GM10248 (cell line): ENCODE measurements around the gene LMF1.
"Not testable (repeated sequence)": the region's sequence is repeated elsewhere in the genome, so short reads cannot be mapped to it uniquely, and the experiment has no call there.

Source experiments
- CTCF ChIA-PET: fragments of 300-600 bp; sonication (Branson Sonifier 250); formaldehyde crosslinking; extraction: SDS; loops from one replicate; lab custom pipeline; 2021; ENCODE audit warnings: antibody characterized with exemption; lab: Yijun Ruan, JAX
- POLR2A ChIA-PET: fragments of 350-650 bp; sonication (Branson Sonifier 250); formaldehyde crosslinking; extraction: SDS; loops from one replicate; lab custom pipeline; 2020; ENCODE audit warnings: antibody characterized with exemption; lab: Yijun Ruan, JAX
- DNase-seq: peaks from one replicate; pipeline ENCODE4 v3.0.0; 2012; ENCODE audit errors: extremely low spot score
- TF ChIP-seq, protein P1 (sequence below): IDR thresholded peaks from 2 replicates; pipeline ENCODE4 v1.5.1; 2012; ENCODE audit warnings: mild to moderate bottlenecking, low read depth; ENCODE audit errors: extremely low read depth, missing control alignments, control extremely low read depth

Gene LMF1

DNA sequence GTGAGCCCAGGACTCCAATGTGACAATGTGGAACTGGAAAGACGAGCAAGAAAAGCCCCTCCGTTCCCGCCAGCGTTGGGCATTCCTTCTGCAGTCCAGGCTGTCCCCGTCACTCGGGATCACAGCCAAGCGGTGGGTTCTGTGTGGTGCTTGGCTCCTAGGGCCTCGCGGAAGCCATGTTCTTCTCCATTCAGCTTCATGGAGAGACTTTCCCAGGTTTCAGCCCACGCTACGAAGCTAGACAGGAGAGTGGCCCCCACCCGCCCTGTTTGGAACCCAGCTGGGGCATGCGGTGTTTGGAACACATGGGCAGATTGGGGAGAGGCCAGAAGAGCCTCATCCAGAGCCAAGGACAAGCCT, 5.8 kb downstream of the LMF1 start:
- TF ChIP-seq, protein P1, sequence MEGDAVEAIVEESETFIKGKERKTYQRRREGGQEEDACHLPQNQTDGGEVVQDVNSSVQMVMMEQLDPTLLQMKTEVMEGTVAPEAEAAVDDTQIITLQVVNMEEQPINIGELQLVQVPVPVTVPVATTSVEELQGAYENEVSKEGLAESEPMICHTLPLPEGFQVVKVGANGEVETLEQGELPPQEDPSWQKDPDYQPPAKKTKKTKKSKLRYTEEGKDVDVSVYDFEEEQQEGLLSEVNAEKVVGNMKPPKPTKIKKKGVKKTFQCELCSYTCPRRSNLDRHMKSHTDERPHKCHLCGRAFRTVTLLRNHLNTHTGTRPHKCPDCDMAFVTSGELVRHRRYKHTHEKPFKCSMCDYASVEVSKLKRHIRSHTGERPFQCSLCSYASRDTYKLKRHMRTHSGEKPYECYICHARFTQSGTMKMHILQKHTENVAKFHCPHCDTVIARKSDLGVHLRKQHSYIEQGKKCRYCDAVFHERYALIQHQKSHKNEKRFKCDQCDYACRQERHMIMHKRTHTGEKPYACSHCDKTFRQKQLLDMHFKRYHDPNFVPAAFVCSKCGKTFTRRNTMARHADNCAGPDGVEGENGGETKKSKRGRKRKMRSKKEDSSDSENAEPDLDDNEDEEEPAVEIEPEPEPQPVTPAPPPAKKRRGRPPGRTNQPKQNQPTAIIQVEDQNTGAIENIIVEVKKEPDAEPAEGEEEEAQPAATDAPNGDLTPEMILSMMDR = no peak
- ChIA-PET CTCF (no interaction called here), POLR2A (no interaction called here)
- DNase-seq = no peak

- CTCF ChIA-PET = no interaction called here
- TF ChIP-seq, protein P1 = no peak
- POLR2A ChIA-PET = no interaction called here
- DNase-seq = no peak
These were observed 6.3 kb downstream of the LMF1 start for GRCh38 chr16:964356-965035.

DNA sequence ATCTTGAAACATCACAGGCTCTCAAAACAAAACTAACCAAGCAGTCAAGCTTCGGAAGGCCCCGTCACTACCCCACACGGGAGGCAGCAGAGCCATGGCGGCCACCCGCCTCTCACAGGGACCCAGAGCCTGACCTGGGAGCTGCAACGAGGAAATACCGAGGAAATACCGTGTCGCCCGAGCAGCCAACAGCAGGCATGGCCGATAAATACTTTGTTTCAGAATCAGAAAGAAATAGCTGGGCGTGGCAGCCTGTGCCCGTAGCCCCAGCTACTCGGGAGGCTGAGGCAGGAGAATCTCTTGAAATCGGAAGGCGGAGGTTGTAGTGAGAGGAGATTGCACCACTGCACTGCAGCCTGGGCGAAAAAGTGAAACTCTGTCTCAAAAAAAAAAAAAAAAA, 6.9 kb downstream of the LMF1 start:
- no peak for DNase-seq
- TF ChIP-seq, protein P1 = no peak
- ChIA-PET CTCF (no interaction called here), POLR2A (no interaction called here)

DNA sequence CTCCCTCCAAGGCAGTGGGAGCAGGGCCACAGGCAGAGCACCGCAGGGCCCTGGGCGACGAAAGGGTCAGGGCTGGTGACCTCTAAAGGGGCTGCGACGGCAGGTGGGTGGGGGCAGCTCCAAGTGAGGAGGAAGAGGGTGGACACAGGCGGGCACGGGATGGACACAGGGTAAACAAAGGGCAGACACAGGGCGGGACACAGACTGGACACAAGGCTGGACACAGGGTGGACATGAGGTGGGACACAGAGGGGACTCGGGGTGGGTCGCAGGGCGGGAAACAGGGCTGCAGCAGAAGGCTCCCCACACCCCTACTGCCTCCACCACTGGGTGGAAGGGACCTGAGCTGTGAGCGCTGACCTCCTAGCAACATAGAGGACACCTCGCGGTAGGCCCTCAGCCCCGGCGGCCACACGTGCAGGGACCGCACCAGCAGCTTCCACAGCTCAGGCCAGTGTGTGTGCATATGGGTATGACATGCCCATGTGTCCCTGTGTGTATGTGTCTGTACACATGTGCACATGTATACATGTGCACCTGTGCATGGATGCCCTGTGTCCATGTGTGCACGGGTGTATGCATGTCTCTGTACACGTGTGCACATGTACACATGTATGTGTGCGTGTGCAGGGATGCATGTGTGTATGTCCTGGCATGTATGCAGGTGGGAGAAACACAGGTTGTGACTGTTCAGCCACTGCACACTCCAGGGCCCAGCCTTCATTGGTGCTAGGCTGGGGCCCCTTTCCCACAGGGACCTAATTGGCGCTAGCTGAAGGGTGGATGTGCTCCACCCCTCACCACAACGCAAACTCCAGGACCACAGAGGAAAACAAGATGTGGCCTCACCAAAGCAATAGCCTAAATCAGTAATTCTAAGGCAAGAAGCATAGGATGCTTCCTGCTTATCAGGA, 7.6 kb downstream of the LMF1 start:
- no peak for DNase-seq
- TF ChIP-seq, protein P1 = no peak
- ChIA-PET CTCF (no interaction called here), POLR2A (no interaction called here)

GRCh38 chr16:962366-962765, 8.4 kb downstream of the LMF1 start:
- TF ChIP-seq, protein P1 = no peak
- no peak for DNase-seq
- ChIA-PET CTCF (no interaction called here), POLR2A (no interaction called here)

DNA sequence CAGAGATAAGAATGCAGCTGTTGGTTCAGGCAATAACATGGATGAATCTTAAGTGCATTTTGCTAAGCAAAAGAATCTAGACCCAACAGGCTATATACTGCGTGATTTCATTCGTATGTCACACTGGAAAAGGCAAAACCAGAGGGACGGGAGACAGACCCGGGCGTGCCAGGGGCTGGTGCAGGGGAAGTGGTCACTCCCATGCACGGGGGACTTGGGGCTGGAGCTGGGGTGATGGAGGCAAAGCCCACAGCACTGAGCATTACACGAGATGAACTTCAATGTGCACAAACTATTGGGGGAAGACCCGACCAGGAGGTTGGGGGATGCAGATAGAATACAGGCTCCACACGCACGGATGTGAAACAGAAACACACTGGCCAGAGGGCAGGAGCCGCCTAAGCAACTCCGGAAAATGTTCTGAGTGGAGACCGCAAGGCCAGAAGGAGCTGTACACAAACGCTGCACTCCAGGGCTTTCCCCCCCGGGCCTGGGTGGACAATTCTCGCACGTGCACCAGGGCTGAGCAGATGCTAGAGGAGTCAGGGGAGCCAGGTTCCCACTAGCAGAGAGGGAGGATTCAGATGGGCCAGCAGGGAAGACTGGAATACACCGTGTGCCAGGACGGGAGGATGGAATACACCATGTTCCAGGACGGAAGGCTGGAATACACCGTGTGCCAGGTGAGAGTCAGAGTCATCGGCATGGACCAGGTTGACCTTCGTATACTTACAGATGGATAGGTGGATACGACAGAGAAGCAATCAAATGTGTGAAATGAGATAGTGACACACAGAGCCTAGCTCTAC, 11.3 kb downstream of the LMF1 start:
- ChIA-PET POLR2A (no interaction called here), CTCF (no interaction called here)
- no peak for DNase-seq
- TF ChIP-seq, protein P1 = no peak

- CTCF ChIA-PET, POLR2A ChIA-PET, DNase-seq: not testable (repeated sequence)
These were observed 15.0 kb downstream of the LMF1 start for GRCh38 chr16:955766-956165.

DNA sequence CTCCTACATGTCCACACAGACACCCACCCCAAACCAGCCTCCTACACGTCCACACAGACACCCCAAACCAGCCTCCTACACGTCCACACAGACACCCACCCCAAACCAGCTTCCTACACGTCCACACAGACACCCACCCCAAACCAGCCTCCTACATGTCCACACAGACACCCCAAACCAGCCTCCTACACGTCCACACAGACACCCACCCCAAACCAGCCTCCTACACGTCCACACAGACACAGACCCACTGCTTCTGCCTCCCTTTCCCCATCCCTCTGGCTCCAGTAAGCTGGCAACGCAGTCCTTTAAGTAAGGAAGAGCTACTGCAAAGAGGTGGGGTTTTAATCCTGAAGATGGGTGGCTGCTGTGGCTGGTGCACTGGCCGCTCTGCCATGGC, 17.0 kb downstream of the LMF1 start:
- POLR2A ChIA-PET, DNase-seq, CTCF ChIA-PET: not testable (repeated sequence)
